Right atrium auricular region (tissue), 2 donors: ENCODE results near the gene GK. TPM values are rescaled to one million over a fixed set of nuclear protein-coding genes. Genes with fewer than 3 reads are reported as not detected.

Experiments
- DNase-seq: peaks from one replicate; pipeline ENCODE4 v3.0.0-alpha.2; 2019; ENCODE audit warnings: low spot score
- H3K27ac ChIP-seq, 2 donors: fragments of 200-600 bp; sonication (generic); 1 replicate in 1 of 2; 2 replicates in 1 of 2; pipeline ENCODE4 v1.5.1; 2016 to 2019
- H3K27me3 ChIP-seq, 2 donors: fragments of 200-600 bp; sonication (generic); one replicate each; pipeline versions ENCODE4 v1.5.1 to v1.6.0; 2017 to 2019
- H3K36me3 ChIP-seq: fragments of 200-600 bp; sonication (generic); one replicate; pipeline ENCODE4 v1.5.1; 2016
- H3K4me1 ChIP-seq, 2 donors: fragments of 200-600 bp; sonication (generic); one replicate each; pipeline versions ENCODE4 v1.5.1 to v1.6.0; 2017 to 2019
- H3K4me3 ChIP-seq, 2 donors: fragments of 200-600 bp; sonication (generic); 1 replicate in 1 of 2; 2 replicates in 1 of 2; pipeline ENCODE4 v1.5.1; 2017 to 2019; ENCODE audit warnings: mild to moderate bottlenecking in 1 of 2, moderate library complexity in 1 of 2
- H3K9me3 ChIP-seq, 2 donors: fragments of 200-600 bp; sonication (generic); one replicate each; pipeline ENCODE4 v1.5.1; 2019
- CTCF ChIP-seq, 2 donors: fragments of 200-600 bp; sonication (generic); IDR thresholded peaks; one replicate each; pipeline ENCODE4 v1.5.1; 2019; ENCODE audit warnings: antibody characterized with exemption in 2 of 2
- total RNA-seq, 2 donors: library from RNA; depleted of rRNA; stranded (reverse); fragments of >200 nt; gene quantifications; one replicate each; pipeline ENCODE4 v1.1.0, GENCODE V29; 2016

Gene GK
- total RNA-seq, 2 donors from 2014 or later: 1.8 to 5.7 TPM

GRCh38 chrX:30657196-30658161 is 4.3 kb downstream of the GK start:
- Histone ChIP-seq H3K36me3 (no peaks in the 10 kb centered on the region), H3K4me3 (no peak overlapping the region), H3K4me1 (no peaks in the 10 kb centered on the region), H3K27ac (no peak overlapping the region), H3K27me3 (no peaks in the 10 kb centered on the region), H3K9me3 (no peaks in the 10 kb centered on the region)
- TF ChIP-seq CTCF (IDR thresholded peaks at IDR 0.05): no peak
- DNase-seq: no peak

- H3K27me3 ChIP-seq: no peaks in the 10 kb centered on the region
- no peaks in the 10 kb centered on the region for H3K4me1 ChIP-seq
- no peak overlapping the region for H3K4me3 ChIP-seq
- no peak overlapping the region for H3K27ac ChIP-seq
- DNase-seq: no peak
- TF ChIP-seq CTCF (IDR thresholded peaks at IDR 0.05): no peak
- no peaks in the 10 kb centered on the region for H3K36me3 ChIP-seq
- no peaks in the 10 kb centered on the region for H3K9me3 ChIP-seq
These were observed 6.2 kb downstream of the GK start for GRCh38 chrX:30659421-30659820.

GRCh38 chrX:30661228-30661627 is 8.0 kb downstream of the GK start:
- H3K4me3 ChIP-seq: no peak overlapping the region
- H3K27me3 ChIP-seq: no peaks in the 10 kb centered on the region
- H3K27ac ChIP-seq: no peak overlapping the region
- DNase-seq: no peak
- H3K36me3 ChIP-seq: no peaks in the 10 kb centered on the region
- no peaks in the 10 kb centered on the region for H3K4me1 ChIP-seq
- no peaks in the 10 kb centered on the region for H3K9me3 ChIP-seq
- no peak for TF ChIP-seq CTCF (IDR thresholded peaks at IDR 0.05)

- TF ChIP-seq CTCF (IDR thresholded peaks at IDR 0.05): no peak
- DNase-seq: no peak
- no peaks in the 10 kb centered on the region for H3K27me3 ChIP-seq
- no peak overlapping the region for H3K27ac ChIP-seq
- no peaks in the 10 kb centered on the region for H3K36me3 ChIP-seq
- no peak overlapping the region for H3K4me3 ChIP-seq
- H3K9me3 ChIP-seq: no peaks in the 10 kb centered on the region
- no peaks in the 10 kb centered on the region for H3K4me1 ChIP-seq
These were observed 10.1 kb downstream of the GK start for GRCh38 chrX:30663322-30663721.

GRCh38 chrX:30665471-30665870 is 12.2 kb downstream of the GK start:
- Histone ChIP-seq H3K9me3 (no peaks in the 10 kb centered on the region), H3K4me1 (no peaks in the 10 kb centered on the region), H3K27me3 (no peaks in the 10 kb centered on the region), H3K36me3 (no peaks in the 10 kb centered on the region), H3K27ac (no peak overlapping the region), H3K4me3 (no peak overlapping the region)
- TF ChIP-seq CTCF (IDR thresholded peaks at IDR 0.05): no peak
- DNase-seq: no peak
